ENCODE data around the gene LRRC45.

GRCh38 chr17:82036634-82037091, 13.6 kb downstream of the LRRC45 start:
- TF ChIP-seq POLR2A (IDR thresholded peaks at IDR 0.05) (no peak), CTCF (IDR thresholded peaks at IDR 0.05) (no peak)
